Right lobe of liver (tissue), 4 donors: ENCODE measurements around the gene LRRC53.

Experiments
- POLR2A ChIP-seq: fragments of 450-650 bp; IDR thresholded peaks from one replicate; pipeline ENCODE4 v1.6.1; 2017; ENCODE audit warnings: antibody characterized with exemption, mild to moderate bottlenecking
- TF ChIP-seq, protein P1 (sequence below), 4 donors: fragments of 200-600 bp in 3 of 4; fragments of 450-650 bp in 1 of 4; IDR thresholded peaks; one replicate each; pipeline versions ENCODE4 v1.5.1 to v1.8.0; 2016 to 2022; ENCODE audit warnings: antibody characterized with exemption in 4 of 4, mild to moderate bottlenecking in 2 of 4
- donor health status: DM: no; HTN: no; CAD: no.
- donor health status: DM: no; HTN: no; CAD: no.
- donor health status: DM: no; HTN: yes; CAD: no.

DNA sequence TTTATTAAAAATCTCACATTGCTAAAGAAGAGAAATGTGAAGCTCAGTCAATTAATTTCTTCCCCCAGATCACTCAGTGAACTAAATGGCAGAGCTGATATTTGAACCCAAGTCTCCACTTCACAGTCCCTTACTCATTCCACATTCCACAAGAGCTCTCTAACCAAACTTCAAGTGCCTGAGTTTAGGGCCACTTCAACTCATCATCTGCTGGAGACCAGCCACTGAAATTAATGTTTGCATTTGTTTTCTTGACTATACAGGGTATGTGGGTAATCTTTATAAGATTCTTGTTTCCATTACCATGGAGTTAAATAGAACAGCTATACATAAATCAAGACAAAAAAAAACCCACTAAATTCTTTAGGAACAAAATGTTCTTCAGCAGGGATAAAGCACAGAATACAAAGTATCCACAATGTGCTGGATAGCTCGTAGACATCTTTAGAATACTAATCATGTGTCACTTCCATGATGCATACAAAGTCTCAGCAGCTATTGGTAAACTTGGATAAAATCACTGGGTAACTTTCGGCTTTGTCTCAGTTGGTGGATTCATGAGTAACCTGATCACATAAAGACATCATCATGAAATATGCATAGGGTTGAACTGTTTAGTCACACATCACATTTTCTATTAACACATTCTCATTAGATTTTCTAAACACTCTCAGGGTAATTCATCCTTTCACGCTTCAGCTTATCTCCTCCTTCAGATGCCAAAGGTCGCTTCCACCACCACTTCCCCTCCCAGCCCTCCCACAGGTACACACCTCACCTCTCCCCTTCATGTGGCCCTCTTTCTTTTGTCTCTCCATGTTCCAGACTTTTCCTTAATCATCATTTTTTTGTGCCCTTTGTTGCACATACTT lies 89.8 kb downstream of the LRRC53 start:
- no peak for TF ChIP-seq POLR2A
- TF ChIP-seq, protein P1, sequence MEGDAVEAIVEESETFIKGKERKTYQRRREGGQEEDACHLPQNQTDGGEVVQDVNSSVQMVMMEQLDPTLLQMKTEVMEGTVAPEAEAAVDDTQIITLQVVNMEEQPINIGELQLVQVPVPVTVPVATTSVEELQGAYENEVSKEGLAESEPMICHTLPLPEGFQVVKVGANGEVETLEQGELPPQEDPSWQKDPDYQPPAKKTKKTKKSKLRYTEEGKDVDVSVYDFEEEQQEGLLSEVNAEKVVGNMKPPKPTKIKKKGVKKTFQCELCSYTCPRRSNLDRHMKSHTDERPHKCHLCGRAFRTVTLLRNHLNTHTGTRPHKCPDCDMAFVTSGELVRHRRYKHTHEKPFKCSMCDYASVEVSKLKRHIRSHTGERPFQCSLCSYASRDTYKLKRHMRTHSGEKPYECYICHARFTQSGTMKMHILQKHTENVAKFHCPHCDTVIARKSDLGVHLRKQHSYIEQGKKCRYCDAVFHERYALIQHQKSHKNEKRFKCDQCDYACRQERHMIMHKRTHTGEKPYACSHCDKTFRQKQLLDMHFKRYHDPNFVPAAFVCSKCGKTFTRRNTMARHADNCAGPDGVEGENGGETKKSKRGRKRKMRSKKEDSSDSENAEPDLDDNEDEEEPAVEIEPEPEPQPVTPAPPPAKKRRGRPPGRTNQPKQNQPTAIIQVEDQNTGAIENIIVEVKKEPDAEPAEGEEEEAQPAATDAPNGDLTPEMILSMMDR (IDR thresholded peaks at IDR 0.05), result no peak
